BJ (cell line): ENCODE measurements around the gene QSOX2. TPM values are rescaled to one million over a fixed set of nuclear protein-coding genes. Genes with fewer than 3 reads are reported as not detected.

Experiments
- CTCF ChIA-PET: fragments of 350-600 bp; formaldehyde crosslinking; extraction: SDS; loops from one replicate; lab custom pipeline; 2021; ENCODE audit warnings: antibody characterized with exemption, inconsistent platforms; lab: Yijun Ruan, JAX
- POLR2A ChIA-PET: fragments of 300-600 bp; sonication (Branson Sonifier 250); formaldehyde crosslinking; extraction: SDS; loops from one replicate; lab custom pipeline; 2021; ENCODE audit warnings: antibody characterized with exemption; lab: Charles Lee
- DNase-seq: peaks from one replicate; pipeline ENCODE4 v3.0.0-alpha.2; 2011; ENCODE audit warnings: low read depth
- H3K27me3 ChIP-seq: 2 replicates; pipeline ENCODE4 v1.6.0; 2011; ENCODE audit warnings: low read length; ENCODE audit not compliant: control insufficient read depth, insufficient read depth
- H3K36me3 ChIP-seq: 2 replicates; pipeline ENCODE4 v1.5.1; 2011; ENCODE audit warnings: low read length; ENCODE audit not compliant: control insufficient read depth, insufficient read depth
- H3K4me3 ChIP-seq: 2 replicates; pipeline ENCODE4 v1.5.1; 2011; ENCODE audit warnings: low read depth, mild to moderate bottlenecking, control low read depth, low read length
- polyA plus RNA-seq: library from polyadenylated mRNA; depleted of rRNA; stranded (reverse); fragments of >200 nt; gene quantifications from 2 replicates; pipeline ENCODE4 v1.2.3, GENCODE V29; 2011
- TF ChIP-seq, protein P1 (sequence below): IDR thresholded peaks from 2 replicates; pipeline ENCODE4 v1.5.1; 2011; ENCODE audit warnings: low read depth, mild to moderate bottlenecking, control low read depth, inconsistent platforms, low read length, moderate library complexity; ENCODE audit not compliant: insufficient read depth

The QSOX2 gene
- polyA plus RNA-seq, 1 experiment: 7.0 TPM

GRCh38 chr9:136177224-136177623 lies 68.4 kb downstream of the QSOX2 start:
- ChIA-PET POLR2A (no interaction called here), CTCF (no interaction called here)
- Histone ChIP-seq H3K36me3 (no peaks in the 10 kb centered on the region), H3K4me3 (no peak overlapping the region), H3K27me3 (peaks cover 9% of the 10 kb centered on the region; the same call in 1 of the 2 replicates)
- DNase-seq: no peak
- TF ChIP-seq, protein P1, sequence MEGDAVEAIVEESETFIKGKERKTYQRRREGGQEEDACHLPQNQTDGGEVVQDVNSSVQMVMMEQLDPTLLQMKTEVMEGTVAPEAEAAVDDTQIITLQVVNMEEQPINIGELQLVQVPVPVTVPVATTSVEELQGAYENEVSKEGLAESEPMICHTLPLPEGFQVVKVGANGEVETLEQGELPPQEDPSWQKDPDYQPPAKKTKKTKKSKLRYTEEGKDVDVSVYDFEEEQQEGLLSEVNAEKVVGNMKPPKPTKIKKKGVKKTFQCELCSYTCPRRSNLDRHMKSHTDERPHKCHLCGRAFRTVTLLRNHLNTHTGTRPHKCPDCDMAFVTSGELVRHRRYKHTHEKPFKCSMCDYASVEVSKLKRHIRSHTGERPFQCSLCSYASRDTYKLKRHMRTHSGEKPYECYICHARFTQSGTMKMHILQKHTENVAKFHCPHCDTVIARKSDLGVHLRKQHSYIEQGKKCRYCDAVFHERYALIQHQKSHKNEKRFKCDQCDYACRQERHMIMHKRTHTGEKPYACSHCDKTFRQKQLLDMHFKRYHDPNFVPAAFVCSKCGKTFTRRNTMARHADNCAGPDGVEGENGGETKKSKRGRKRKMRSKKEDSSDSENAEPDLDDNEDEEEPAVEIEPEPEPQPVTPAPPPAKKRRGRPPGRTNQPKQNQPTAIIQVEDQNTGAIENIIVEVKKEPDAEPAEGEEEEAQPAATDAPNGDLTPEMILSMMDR: no peak

- TF ChIP-seq, protein P1: no peak
Observed at GRCh38 chr9:136175616-136176197, 69.9 kb downstream of the QSOX2 start.

GRCh38 chr9:136174779-136175615 lies 70.6 kb downstream of the QSOX2 start:
- no peaks in the 10 kb centered on the region for H3K36me3 ChIP-seq
- POLR2A ChIA-PET: no interaction called here
- H3K27me3 ChIP-seq: peaks cover 11% of the 10 kb centered on the region
- H3K4me3 ChIP-seq: no peak overlapping the region
- CTCF ChIA-PET: no interaction called here
- no peak for DNase-seq
- TF ChIP-seq, protein P1: 0 out of 2 replicates have a peak, but pooled peaks have one; percentile 15

More at GRCh38 chr9:136175616-136176197, 69.9 kb downstream of the QSOX2 start:
- H3K4me3 ChIP-seq: no peak overlapping the region
- H3K27me3 ChIP-seq: peaks cover 11% of the 10 kb centered on the region; the same call in 1 of the 2 replicates
- H3K36me3 ChIP-seq: no peaks in the 10 kb centered on the region
- ChIA-PET POLR2A (no interaction called here), CTCF (no interaction called here)
- DNase-seq: no peak

- POLR2A ChIA-PET: no interaction called here
- H3K4me3 ChIP-seq: no peak overlapping the region
- DNase-seq: no peak
- TF ChIP-seq, protein P1: no peak
- H3K27me3 ChIP-seq: peaks cover 17% of the 10 kb centered on the region
- H3K36me3 ChIP-seq: no peaks in the 10 kb centered on the region
- CTCF ChIA-PET: no interaction called here
Observed at GRCh38 chr9:136173648-136174290, 71.8 kb downstream of the QSOX2 start.
